DMS79 (cell line): ENCODE data around the gene RTBDN.

Source experiments
- DNase-seq: peaks from one replicate; lab custom pipeline; 2025; lab: John Stamatoyannopoulos, UW

Gene RTBDN

GRCh38 chr19:12779162-12779993 is 55.0 kb downstream of the RTBDN start:
- peak; percentile 53 for DNase-seq

GRCh38 chr19:12778905-12779161 is 55.5 kb downstream of the RTBDN start:
- no peak for DNase-seq

- peak; percentile 82 for DNase-seq
These were observed 56.1 kb downstream of the RTBDN start for GRCh38 chr19:12778017-12778904.

GRCh38 chr19:12777217-12778016 is 57.0 kb downstream of the RTBDN start:
- DNase-seq: peak; percentile 66
